GM18505 (cell line): Measurements from ENCODE around the gene PARP15.
A peak's percentile ranks its signal among the peaks of the same experiment; 100 is the strongest.
"Not testable (repeated sequence)": the region's sequence is repeated elsewhere in the genome, so short reads cannot be mapped to it uniquely, and the experiment has no call there.

Experiments used
- ATAC-seq: cut with Tn5 transposase; IDR thresholded peaks from one replicate; pipeline ENCODE4 v1.9.1; 2021; ENCODE audit not compliant: unreplicated experiment
- POLR2A ChIP-seq: IDR thresholded peaks from 4 replicates; pipeline ENCODE4 v1.6.1; 2011; ENCODE audit warnings: borderline replicate concordance; ENCODE audit not compliant: insufficient read depth, insufficient read length; ENCODE audit errors: extremely low read depth

PARP15 gene

GRCh38 chr3:122558605-122559004, 18.8 kb upstream of the PARP15 start:
- no peak for ATAC-seq
- TF ChIP-seq POLR2A: no peak

DNA sequence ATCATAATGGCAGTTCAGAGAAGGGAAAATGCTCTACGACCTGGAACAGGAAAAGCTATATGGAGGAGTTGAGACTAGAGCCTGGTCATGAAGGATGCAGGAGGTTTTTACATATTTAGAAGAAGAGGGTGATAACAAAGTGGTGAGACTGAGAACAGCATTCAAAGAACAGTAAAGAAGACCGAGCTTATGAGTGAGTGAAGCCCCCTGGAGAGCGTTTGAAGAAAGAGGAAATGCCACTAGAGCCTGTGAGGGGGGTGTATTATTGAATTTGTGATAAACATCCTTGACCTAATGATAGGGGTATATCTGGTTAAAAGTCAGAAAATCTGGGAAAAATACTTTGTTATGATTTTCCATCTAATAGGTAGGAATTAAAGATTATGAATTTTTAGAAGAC, 17.5 kb upstream of the PARP15 start:
- no peak for TF ChIP-seq POLR2A
- ATAC-seq: no peak

DNA sequence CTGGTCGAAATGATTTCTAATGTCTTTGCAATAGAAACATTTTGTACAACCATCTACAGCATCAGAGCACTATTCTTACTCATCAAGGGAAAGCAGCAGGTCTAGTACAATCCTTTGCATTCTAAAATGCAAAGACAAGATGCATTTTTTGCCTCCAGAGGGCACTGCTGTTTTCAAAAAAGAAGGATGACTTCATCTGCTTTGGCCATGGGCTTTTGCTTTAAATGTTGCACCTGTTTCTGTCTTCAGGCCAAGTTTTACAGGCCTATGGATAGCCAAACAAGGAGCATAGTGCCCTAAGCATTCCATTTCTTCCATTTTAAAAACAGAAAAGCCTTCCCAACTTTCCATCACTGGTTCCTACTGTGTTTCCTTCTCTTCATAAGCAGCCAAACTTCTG, 16.8 kb upstream of the PARP15 start:
- TF ChIP-seq POLR2A: no peak
- ATAC-seq: no peak

DNA sequence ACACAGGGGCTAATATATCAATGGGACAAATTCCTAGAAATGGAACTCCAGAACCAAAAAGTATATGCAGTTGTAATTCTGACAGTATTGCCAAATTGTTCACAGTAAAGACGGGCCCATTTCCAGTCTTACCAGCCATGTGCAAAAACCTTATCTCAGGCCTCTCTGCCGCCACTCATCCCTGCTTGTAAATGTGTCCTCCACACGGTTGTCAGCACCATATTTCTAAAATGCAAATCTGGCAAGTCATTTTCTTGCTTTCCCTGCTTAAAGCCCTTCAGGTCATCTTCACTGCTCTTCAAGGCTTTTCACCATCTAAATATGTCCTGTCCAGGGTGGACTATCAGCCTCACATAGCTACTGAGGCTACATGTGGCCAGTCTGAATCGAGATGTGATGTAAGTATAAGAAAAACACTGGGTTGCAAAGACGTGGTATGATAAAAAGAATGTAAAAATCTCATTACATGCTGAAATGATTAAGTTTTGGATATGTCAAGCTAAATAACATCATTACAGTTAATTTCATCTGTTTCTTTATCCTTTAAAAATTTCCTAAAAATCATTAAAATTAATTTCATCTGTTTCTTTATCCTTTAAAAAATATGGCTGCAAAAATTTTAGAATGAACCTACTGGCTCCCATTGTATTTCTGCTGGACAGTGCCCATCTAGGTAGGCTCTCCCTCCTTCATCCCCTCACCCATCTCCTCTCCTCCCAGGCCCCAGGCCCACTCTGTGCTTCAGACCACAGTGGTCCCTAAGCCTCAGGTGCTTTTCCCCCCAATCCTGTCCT, 14.3 kb upstream of the PARP15 start:
- ATAC-seq: no peak
- no peak for TF ChIP-seq POLR2A

- no peak for TF ChIP-seq POLR2A
- ATAC-seq: no peak
Observed at GRCh38 chr3:122563717-122564025, 13.8 kb upstream of the PARP15 start.

- TF ChIP-seq POLR2A: peak; percentile 71
- ATAC-seq: peak; percentile 72
Observed at GRCh38 chr3:122564155-122564912, 13.1 kb upstream of the PARP15 start, which contains the start of the genes DTX3L and PARP9. TSS of gene DTX3L (plus strand) at chr3:122564338. CDS start at chr3:122564427, 89 bp downstream. TSS of gene PARP9 (minus strand) at chr3:122564300. CDS start at chr3:122559620, 4,680 bp downstream.

DNA sequence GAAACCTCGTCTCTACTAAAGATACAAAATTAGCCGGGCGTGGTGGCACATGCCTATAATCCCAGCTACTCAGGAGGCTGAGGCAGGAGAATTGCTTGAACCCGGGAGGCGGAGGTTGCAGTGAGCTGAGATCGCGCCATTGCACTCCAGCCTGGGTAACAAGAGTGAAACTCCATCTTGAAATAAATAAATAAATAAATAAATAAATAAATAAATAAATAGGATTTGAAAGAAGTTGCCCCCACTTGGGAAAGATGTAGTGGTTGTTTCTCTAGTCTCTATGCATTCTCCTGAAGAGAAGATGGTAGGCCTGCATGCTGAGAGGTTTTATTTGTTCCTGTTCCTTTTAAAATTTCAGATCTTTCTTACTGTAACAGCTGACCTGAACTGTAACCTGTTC, 9.3 kb upstream of the PARP15 start:
- ATAC-seq: not testable (repeated sequence)

DNA sequence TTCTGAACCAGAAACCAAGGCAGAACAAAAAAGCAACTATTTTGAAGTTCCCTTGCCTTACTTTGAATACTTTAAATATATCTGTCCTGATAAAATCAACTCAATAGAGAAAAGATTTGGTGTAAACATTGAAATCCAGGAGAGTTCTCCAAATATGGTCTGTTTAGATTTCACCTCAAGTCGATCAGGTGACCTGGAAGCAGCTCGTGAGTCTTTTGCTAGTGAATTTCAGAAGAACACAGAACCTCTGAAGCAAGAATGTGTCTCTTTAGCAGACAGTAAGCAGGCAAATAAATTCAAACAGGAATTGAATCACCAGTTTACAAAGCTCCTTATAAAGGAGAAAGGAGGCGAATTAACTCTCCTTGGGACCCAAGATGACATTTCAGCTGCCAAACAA, 8.7 kb upstream of the PARP15 start:
- no peak for TF ChIP-seq POLR2A
- ATAC-seq: no peak

GRCh38 chr3:122572940-122573412, 4.5 kb upstream of the PARP15 start:
- no peak for ATAC-seq
- TF ChIP-seq POLR2A: no peak

DNA sequence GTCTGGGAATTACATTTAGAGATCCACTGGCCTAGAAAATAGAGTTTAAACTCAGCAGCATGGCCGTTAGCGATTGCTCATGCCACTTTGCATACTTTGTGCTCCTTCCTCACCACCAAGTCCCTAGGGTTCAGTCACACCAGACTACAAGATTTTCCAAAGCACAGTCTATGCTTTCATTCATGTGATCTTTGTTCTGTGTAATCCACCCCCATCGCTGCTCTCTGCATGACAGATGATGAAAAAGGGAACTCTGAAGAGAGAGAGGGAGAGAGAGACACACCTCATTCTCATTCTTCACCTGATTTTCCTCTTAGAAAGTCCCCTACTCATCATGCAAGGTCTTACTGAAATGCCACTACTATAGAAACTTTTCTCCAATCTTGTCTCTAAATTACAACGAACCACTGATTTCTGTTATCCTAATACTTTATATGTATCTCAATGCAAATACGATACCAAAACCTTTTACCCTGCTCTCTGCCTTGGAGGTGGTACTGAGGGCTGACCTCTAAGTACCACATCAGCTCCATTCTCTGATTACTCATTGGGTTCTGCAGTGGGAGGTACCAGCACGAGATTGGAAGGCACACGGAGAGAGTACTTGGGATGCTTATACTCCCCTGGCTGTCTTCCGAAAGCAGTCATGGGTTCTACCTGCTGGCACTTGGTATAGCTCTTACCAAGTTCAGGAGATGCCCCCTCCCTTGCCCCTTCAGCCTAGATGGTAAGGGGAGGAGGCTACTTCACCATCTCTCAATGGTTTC, 1.1 kb upstream of the PARP15 start:
- peak; percentile 58 for TF ChIP-seq POLR2A
- ATAC-seq: peak; percentile 79

GRCh38 chr3:122578069-122578740, 755 bp downstream of the PARP15 start:
- no peak for ATAC-seq
- no peak for TF ChIP-seq POLR2A

DNA sequence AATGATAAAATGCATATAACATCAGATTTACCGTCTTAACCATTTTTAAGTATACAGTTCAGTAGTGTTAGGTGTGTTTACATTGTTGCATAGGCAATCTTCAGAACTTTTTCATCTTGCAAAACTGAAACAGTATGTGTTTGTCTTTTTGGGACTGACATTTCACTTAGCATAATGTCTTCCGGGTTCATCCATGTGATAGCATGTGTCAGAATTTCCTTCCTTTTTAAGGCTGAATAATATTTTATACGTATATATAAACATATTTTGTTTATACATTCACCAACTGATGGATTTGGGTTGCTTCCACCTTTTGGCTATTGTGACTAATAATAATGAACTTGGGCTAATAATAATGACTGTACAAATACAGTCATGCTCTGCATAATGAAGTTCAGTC, 3.0 kb downstream of the PARP15 start:
- ATAC-seq: no peak
- no peak for TF ChIP-seq POLR2A

DNA sequence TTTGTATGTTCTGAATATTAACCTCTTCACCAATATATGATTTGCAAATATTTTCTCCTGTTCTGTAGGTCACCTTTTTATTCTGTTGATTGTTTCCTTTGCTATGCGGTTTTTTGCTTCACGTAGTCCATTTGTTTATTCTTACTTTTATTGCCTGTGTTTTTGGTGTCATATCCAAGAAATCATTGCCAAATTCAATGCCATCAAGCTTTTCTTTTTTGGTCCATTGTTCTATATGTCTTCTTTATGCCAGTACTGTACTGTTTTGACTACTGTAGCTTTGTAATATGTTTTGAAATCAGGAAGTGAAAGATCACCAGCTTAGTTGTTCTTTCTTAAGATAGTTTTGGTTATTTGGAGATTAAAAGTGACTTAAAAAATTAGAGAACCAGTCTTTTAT, 4.2 kb downstream of the PARP15 start:
- ATAC-seq: no peak
- no peak for TF ChIP-seq POLR2A
